Duodenal mucosa (tissue), 2 donors: ENCODE measurements around the gene PNLIPRP3.

Experiments
- H3K27ac ChIP-seq: one replicate; pipeline ENCODE4 v1.7.0; 2013; ENCODE audit warnings: low read depth, low read length
- H3K27me3 ChIP-seq, 2 donors: one replicate each; pipeline ENCODE4 v1.7.0; 2013; ENCODE audit warnings: low read length in 2 of 2, control low read depth in 1 of 2; ENCODE audit not compliant: insufficient read depth in 2 of 2, control insufficient read depth in 1 of 2
- H3K36me3 ChIP-seq, 2 donors: one replicate each; pipeline ENCODE4 v1.7.0; 2013; ENCODE audit warnings: low read length in 2 of 2, control low read depth in 1 of 2; ENCODE audit not compliant: insufficient read depth in 2 of 2, control insufficient read depth in 1 of 2
- H3K4me1 ChIP-seq, 2 donors: one replicate each; pipeline ENCODE4 v1.7.0; 2013; ENCODE audit warnings: low read length in 2 of 2, control low read depth in 1 of 2; ENCODE audit not compliant: insufficient read depth in 2 of 2, control insufficient read depth in 1 of 2
- H3K4me3 ChIP-seq, 2 donors: one replicate each; pipeline ENCODE4 v1.7.0; 2013; ENCODE audit warnings: low read length in 2 of 2, low read depth in 1 of 2
- H3K9ac ChIP-seq, 2 donors: one replicate each; pipeline ENCODE4 v1.7.0; 2013; ENCODE audit warnings: low read length in 2 of 2, low read depth in 1 of 2
- H3K9me3 ChIP-seq, 2 donors: one replicate each; pipeline ENCODE4 v1.7.0; 2013; ENCODE audit warnings: low read length in 2 of 2, control low read depth in 1 of 2; ENCODE audit not compliant: control insufficient read depth in 1 of 2

The PNLIPRP3 gene

GRCh38 chr10:116470071-116470470 lies 42.4 kb downstream of the PNLIPRP3 start:
- H3K27ac ChIP-seq, result no peak overlapping the region
- H3K9me3 ChIP-seq, result no peaks in the 10 kb centered on the region
- H3K9ac ChIP-seq, result no peak overlapping the region
- no peak overlapping the region for H3K4me3 ChIP-seq
- H3K27me3 ChIP-seq, result peaks cover 0 to 4% of the 10 kb centered on the region in 2 donors
- no peaks in the 10 kb centered on the region for H3K36me3 ChIP-seq
- H3K4me1 ChIP-seq, result no peaks in the 10 kb centered on the region

GRCh38 chr10:116470768-116471415 lies 43.2 kb downstream of the PNLIPRP3 start:
- no peaks in the 10 kb centered on the region for H3K36me3 ChIP-seq
- H3K27ac ChIP-seq, result no peak overlapping the region
- H3K27me3 ChIP-seq, result peaks cover 0 to 4% of the 10 kb centered on the region in 2 donors
- no peaks in the 10 kb centered on the region for H3K4me1 ChIP-seq
- no peak overlapping the region for H3K4me3 ChIP-seq
- no peaks in the 10 kb centered on the region for H3K9me3 ChIP-seq
- no peak overlapping the region for H3K9ac ChIP-seq

GRCh38 chr10:116472891-116473290 lies 45.2 kb downstream of the PNLIPRP3 start:
- Histone ChIP-seq H3K27me3 (no peaks in the 10 kb centered on the region), H3K9me3 (no peaks in the 10 kb centered on the region), H3K27ac (no peak overlapping the region), H3K4me3 (no peak overlapping the region), H3K36me3 (no peaks in the 10 kb centered on the region), H3K4me1 (no peaks in the 10 kb centered on the region), H3K9ac (no peak overlapping the region)

GRCh38 chr10:116475866-116476265 lies 48.2 kb downstream of the PNLIPRP3 start:
- Histone ChIP-seq H3K9ac (no peak overlapping the region), H3K9me3 (no peaks in the 10 kb centered on the region), H3K27ac (no peak overlapping the region), H3K4me3 (no peak overlapping the region), H3K36me3 (no peaks in the 10 kb centered on the region), H3K4me1 (no peaks in the 10 kb centered on the region), H3K27me3 (no peaks in the 10 kb centered on the region)

GRCh38 chr10:116476461-116476860 lies 48.8 kb downstream of the PNLIPRP3 start:
- H3K4me1 ChIP-seq, result no peaks in the 10 kb centered on the region
- H3K9me3 ChIP-seq, result no peaks in the 10 kb centered on the region
- H3K27me3 ChIP-seq, result no peaks in the 10 kb centered on the region
- no peak overlapping the region for H3K27ac ChIP-seq
- no peaks in the 10 kb centered on the region for H3K36me3 ChIP-seq
- H3K9ac ChIP-seq, result no peak overlapping the region
- H3K4me3 ChIP-seq, result no peak overlapping the region

GRCh38 chr10:116477986-116478664 lies 50.5 kb downstream of the PNLIPRP3 start:
- Histone ChIP-seq H3K27me3 (no peaks in the 10 kb centered on the region), H3K27ac (no peak overlapping the region)

GRCh38 chr10:116486770-116487448 lies 59.3 kb downstream of the PNLIPRP3 start:
- no peak overlapping the region for H3K4me3 ChIP-seq
- H3K36me3 ChIP-seq, result no peaks in the 10 kb centered on the region
- H3K9me3 ChIP-seq, result no peaks in the 10 kb centered on the region
- H3K27ac ChIP-seq, result no peak overlapping the region
- H3K9ac ChIP-seq, result no peak overlapping the region
- H3K27me3 ChIP-seq, result no peaks in the 10 kb centered on the region
- H3K4me1 ChIP-seq, result no peaks in the 10 kb centered on the region

More at GRCh38 chr10:116477986-116478664, 50.5 kb downstream of the PNLIPRP3 start:
- Histone ChIP-seq H3K9ac (no peak overlapping the region), H3K4me3 (no peak overlapping the region), H3K9me3 (no peaks in the 10 kb centered on the region), H3K4me1 (no peaks in the 10 kb centered on the region), H3K36me3 (no peaks in the 10 kb centered on the region)

GRCh38 chr10:116487522-116488430 lies 60.1 kb downstream of the PNLIPRP3 start:
- H3K27ac ChIP-seq, result no peak overlapping the region
- no peak overlapping the region for H3K4me3 ChIP-seq
- no peaks in the 10 kb centered on the region for H3K36me3 ChIP-seq

GRCh38 chr10:116489460-116489859 lies 61.8 kb downstream of the PNLIPRP3 start:
- Histone ChIP-seq H3K9me3 (no peaks in the 10 kb centered on the region), H3K9ac (no peak overlapping the region), H3K27ac (no peak overlapping the region), H3K36me3 (no peaks in the 10 kb centered on the region), H3K4me3 (no peak overlapping the region), H3K27me3 (no peaks in the 10 kb centered on the region), H3K4me1 (no peaks in the 10 kb centered on the region)

More at GRCh38 chr10:116487522-116488430, 60.1 kb downstream of the PNLIPRP3 start:
- H3K4me1 ChIP-seq, result no peaks in the 10 kb centered on the region
- no peaks in the 10 kb centered on the region for H3K9me3 ChIP-seq
- H3K9ac ChIP-seq, result no peak overlapping the region
- H3K27me3 ChIP-seq, result no peaks in the 10 kb centered on the region
